Heart right ventricle (tissue), 16 donors: ENCODE results near the gene COX4I1. TPM values are rescaled to one million over a fixed set of nuclear protein-coding genes. Genes with fewer than 3 reads are reported as not detected.

Source experiments
- ATAC-seq, 8 donors: fragments of 200-7000 bp; cut with Tn5 transposase; one replicate each; pipeline ENCODE4 v1.9.1; 2020; ENCODE audit warnings: mild to moderate bottlenecking in 8 of 8, moderate library complexity in 8 of 8, moderate number of reproducible peaks in 1 of 8
- DNase-seq, 2 donors: peaks; one replicate each; pipeline ENCODE4 v3.0.0-alpha.2; 2020
- H3K27ac ChIP-seq, 10 donors: fragments of 200-600 bp; sonication (generic) in 2 of 10; one replicate each; pipeline versions ENCODE4 v1.5.0 to v1.8.0; 2020 to 2022; ENCODE audit warnings: mild to moderate bottlenecking in 3 of 10
- H3K27me3 ChIP-seq, 7 donors: fragments of 200-600 bp; one replicate each; pipeline ENCODE4 v1.8.0; 2021 to 2022; ENCODE audit warnings: mild to moderate bottlenecking in 2 of 7
- H3K36me3 ChIP-seq, 9 donors: fragments of 200-600 bp; sonication (generic) in 1 of 9; one replicate each; pipeline versions ENCODE4 v1.5.0 to v1.8.0; 2020 to 2022; ENCODE audit warnings: mild to moderate bottlenecking in 2 of 9
- H3K4me1 ChIP-seq, 9 donors: fragments of 200-600 bp; sonication (generic) in 1 of 9; one replicate each; pipeline versions ENCODE4 v1.5.0 to v1.8.0; 2020 to 2022; ENCODE audit warnings: mild to moderate bottlenecking in 4 of 9
- H3K4me3 ChIP-seq, 10 donors: fragments of 200-600 bp; sonication (generic) in 2 of 10; one replicate each; pipeline versions ENCODE4 v1.5.0 to v1.8.0; 2020 to 2022; ENCODE audit warnings: mild to moderate bottlenecking in 7 of 10, moderate library complexity in 2 of 10
- H3K9me3 ChIP-seq, 11 donors: fragments of 200-600 bp in 10 of 11; sonication (generic) in 2 of 11; one replicate each; pipeline versions ENCODE4 v1.5.0 to v1.8.0; 2013 to 2022; ENCODE audit warnings: mild to moderate bottlenecking in 2 of 11, control low read depth in 1 of 11, moderate library complexity in 1 of 11
- CTCF ChIP-seq, 9 donors: fragments of 200-600 bp; sonication (generic) in 2 of 9; IDR thresholded peaks; one replicate each; pipeline versions ENCODE4 v1.5.0 to v1.8.0; 2021 to 2022; ENCODE audit warnings: antibody characterized with exemption in 9 of 9, mild to moderate bottlenecking in 5 of 9, moderate library complexity in 1 of 9
- WGBS, 2 donors: extraction: QIAGEN DNeasy Blood & Tissue Kit; methylation state at CpG; one replicate each; pipeline ENCODE4 v1.1.7; 2013; ENCODE audit warnings: inconsistent platforms in 1 of 2; 5-methylcytosine and 5-hydroxymethylcytosine counted together
- intact Hi-C, 10 donors: fragments of 100-400 bp; cut with DNase I; formaldehyde crosslinking; loops; one replicate each; pipeline versions ENCODE4 v1.11.1 to v1.14.2; 2022
- polyA plus RNA-seq, 2 donors: library from polyadenylated mRNA; stranded (reverse); fragments of 200-250 nt; gene quantifications; one replicate each; pipeline ENCODE4 v1.2.3, GENCODE V29; 2013
- total RNA-seq, 10 donors: library from RNA; stranded (reverse); fragmentation: NEBNext Ultra II Directional in 3 of 10; extraction: Animal tissue kit (Norgen Biotek cat#: 25700) in 3 of 10; gene quantifications; one replicate each; pipeline versions ENCODE4 v1.2.1 to v1.2.4, GENCODE V29; 2021 to 2023
- donor health status: Arrhythmogenic right ventricular cardiomyopathy.
- donor health status: ischemic (EF 13 %, LVEDD 7.1; RV severe dilation, severe dysfunction).
- donor health status: healthy with polysubstance abuse.
- donor health status: DM: no; HTN: yes; CAD: no.
- donor health status: DM: no; HTN: no; CAD: no.
- donor health status: ischemic (EF 25% LVEDD 6.9; RV normal size, moderate dysfunction).
- donor health status: ischemic (EF 25% LVEDD 5.7; RV mildly dilated, moderate dysfunction).
- donor health status: healthy.
- donor health status: DM: yes; HTN: yes; CAD: no.
- donor health status: Ischemic cardiomyopathy.
- donor health status: ischemic (EF 35%, LVEDD 5.7; RV mildly dilated, moderate dysfunction).
- donor health status: nonischemic (EF 11% LVEDD 7.7; RV severe dilation, severe dysfunction).
- donor health status: DM: yes; HTN: yes; CAD: no.
- donor health status: PGD.
- donor health status: ischemic (EF 29% LVEDD 5.4; RV normal size, mild dysfunction).
- donor health status: nonischemic (EF 23%, LVEDD 6.1; RV moderate dilation, normal function).

The COX4I1 gene
- total and polyA plus RNA-seq, 12 donors: 1,221 to 4,942 (median 1,955) TPM

DNA sequence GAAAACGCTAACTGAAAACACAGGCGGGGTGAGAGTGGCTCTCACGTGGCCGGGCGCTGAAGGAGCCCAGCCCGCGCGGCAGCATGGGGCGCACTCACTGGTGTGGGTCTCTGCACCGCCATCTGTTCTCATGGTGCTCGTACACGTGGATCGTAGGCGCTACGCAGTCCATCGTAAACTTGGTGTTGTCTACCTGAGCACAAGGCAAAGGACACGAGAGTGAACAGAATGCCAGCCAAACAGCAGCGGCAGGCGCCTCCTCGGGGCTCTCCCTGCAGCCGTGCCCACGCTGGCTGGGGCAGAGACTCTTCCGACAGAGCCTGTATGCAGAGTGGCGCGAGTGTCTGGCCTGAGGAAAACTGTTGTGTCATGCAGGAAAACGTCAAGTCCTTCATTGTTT, 19.2 kb upstream of the COX4I1 start:
- H3K36me3 ChIP-seq: peaks cover 0 to 86% (median 25%) of the 10 kb centered on the region in 9 donors

GRCh38 chr16:85781156-85781555, 18.3 kb upstream of the COX4I1 start:
- no peak overlapping the region for H3K4me3 ChIP-seq
- WGBS, 2 donors: 88 to 93% methylated on average over 10 of the region's 10 CpGs
- DNase-seq: no peak
- H3K4me1 ChIP-seq: peaks cover 0 to 23% (median 3%) of the 10 kb centered on the region in 9 donors
- H3K9me3 ChIP-seq: no peaks in the 10 kb centered on the region
- intact Hi-C loops: no loop called here
- H3K36me3 ChIP-seq: peaks cover 0 to 86% (median 28%) of the 10 kb centered on the region in 9 donors
- no peaks in the 10 kb centered on the region for H3K27me3 ChIP-seq
- no peak overlapping the region for H3K27ac ChIP-seq
- ATAC-seq: no peak
- no peak for TF ChIP-seq CTCF (IDR thresholded peaks at IDR 0.05)

More for the DNA sequence above, 19.2 kb upstream of the COX4I1 start:
- intact Hi-C loops: no loop called here
- no peak for TF ChIP-seq CTCF (IDR thresholded peaks at IDR 0.05)
- ATAC-seq: no peak
- Histone ChIP-seq H3K9me3 (no peaks in the 10 kb centered on the region), H3K4me3 (no peak overlapping the region), H3K27ac (no peak overlapping the region), H3K4me1 (peaks cover 0 to 23% (median 3%) of the 10 kb centered on the region in 9 donors), H3K27me3 (no peaks in the 10 kb centered on the region)
- no peak for DNase-seq
- WGBS, 2 donors: 92 to 96% methylated on average over 26 of the region's 26 CpGs

DNA sequence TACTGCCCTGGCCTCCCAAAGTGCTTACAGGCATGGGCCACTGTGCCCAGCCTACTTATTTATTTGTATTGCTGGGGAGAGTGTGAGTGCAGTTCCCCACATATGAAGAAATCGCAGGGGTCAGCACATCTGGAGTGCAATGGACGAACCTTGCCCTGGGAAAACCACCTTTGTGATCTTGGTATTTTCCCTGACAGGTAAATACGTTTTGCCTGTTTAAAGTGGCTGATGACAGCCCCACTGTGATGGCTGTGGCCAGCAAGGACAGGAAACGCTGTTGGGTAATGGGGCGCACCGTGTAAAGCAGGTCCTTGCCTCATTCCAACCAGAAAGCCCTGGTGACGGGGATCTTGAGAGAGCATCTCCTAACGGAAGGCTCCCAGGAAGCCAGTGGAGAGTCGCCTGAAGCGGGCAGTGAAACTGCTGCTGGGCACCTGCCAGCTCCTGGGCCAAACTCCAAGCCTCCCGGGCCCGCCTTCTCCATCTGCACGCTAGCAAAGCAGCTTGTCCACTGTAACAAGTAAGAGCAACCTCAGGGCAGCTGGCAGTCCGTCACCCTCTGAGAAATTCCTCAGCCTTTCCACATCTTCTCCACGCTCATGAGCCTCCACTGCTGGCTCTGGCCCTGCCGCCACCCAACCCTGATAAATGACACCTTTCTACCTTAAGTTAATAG, 17.7 kb upstream of the COX4I1 start:
- Histone ChIP-seq H3K4me3 (no peak overlapping the region), H3K27me3 (no peaks in the 10 kb centered on the region), H3K27ac (no peak overlapping the region), H3K4me1 (peaks cover 0 to 23% (median 3%) of the 10 kb centered on the region in 9 donors), H3K36me3 (peaks cover 0 to 86% (median 29%) of the 10 kb centered on the region in 9 donors), H3K9me3 (no peaks in the 10 kb centered on the region)
- 57 to 72% methylated on average over 16 of the region's 16 CpGs for WGBS, 2 donors
- intact Hi-C loops: no loop called here
- ATAC-seq (peak; percentile 55 to 81 (median 70)), DNase-seq (peak; percentile 51 to 66)
- TF ChIP-seq CTCF (IDR thresholded peaks at IDR 0.05): no peak

DNA sequence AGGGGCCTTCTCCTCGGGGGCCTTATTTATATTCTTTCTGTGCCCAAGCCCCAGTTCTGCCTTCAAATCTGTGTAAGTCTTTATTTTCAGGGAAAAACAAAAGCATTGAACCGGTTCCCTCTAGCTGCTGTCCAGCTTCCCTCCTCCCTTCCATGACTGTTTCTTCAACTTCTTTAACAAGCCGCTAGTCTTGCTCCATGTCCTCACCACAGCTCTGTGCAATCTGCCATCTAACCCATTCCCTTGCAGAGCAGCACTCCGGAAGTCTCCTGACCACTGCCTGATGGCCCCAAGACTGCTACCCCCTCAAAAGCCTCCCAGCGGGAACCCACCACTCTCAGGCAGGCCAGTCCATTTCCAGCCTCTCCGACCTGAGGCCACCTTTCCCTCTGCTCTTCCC, 17.0 kb upstream of the COX4I1 start:
- WGBS, 2 donors: 84 to 85% methylated on average over 6 of the region's 6 CpGs
- DNase-seq: no peak
- H3K36me3 ChIP-seq: peaks cover 0 to 86% (median 35%) of the 10 kb centered on the region in 9 donors

More for the DNA sequence above, 17.0 kb upstream of the COX4I1 start:
- Histone ChIP-seq H3K4me3 (no peak overlapping the region), H3K9me3 (no peaks in the 10 kb centered on the region), H3K27me3 (no peaks in the 10 kb centered on the region), H3K27ac (no peak overlapping the region), H3K4me1 (peaks cover 0 to 23% (median 3%) of the 10 kb centered on the region in 9 donors)
- intact Hi-C loops: no loop called here
- no peak for TF ChIP-seq CTCF (IDR thresholded peaks at IDR 0.05)
- ATAC-seq: no peak
